GM23338 (cell line): ENCODE data around the gene AGBL4. TPM values are rescaled to one million over a fixed set of nuclear protein-coding genes. Genes with fewer than 3 reads are reported as not detected.
A peak's percentile ranks its signal among the peaks of the same experiment; 100 is the strongest.

Experiments
- ATAC-seq: fragments of 200-7000 bp; cut with Tn5 transposase; 3 replicates; pipeline ENCODE4 v1.9.1; 2020
- DNase-seq: peaks from one replicate; pipeline ENCODE4 v3.0.0-alpha.2; 2015; ENCODE audit warnings: low spot score
- H2AFZ ChIP-seq: fragments of 200-600 bp; sonication (generic); 2 replicates; pipeline ENCODE4 v1.8.0; 2016; ENCODE audit warnings: antibody characterized with exemption, mild to moderate bottlenecking, moderate library complexity
- H3F3A ChIP-seq: fragments of 200-600 bp; sonication (generic); replicated peaks from 2 replicates; pipeline ENCODE4 v1.8.0; 2017; ENCODE audit warnings: antibody characterized with exemption, mixed run types, low read depth
- H3K27ac ChIP-seq: fragments of 200-600 bp; sonication (generic); 2 replicates; pipeline ENCODE4 v1.6.1; 2016; ENCODE audit warnings: low read depth
- H3K27me3 ChIP-seq: fragments of 200-600 bp; sonication (generic); 2 replicates; pipeline ENCODE4 v1.8.0; 2016; ENCODE audit warnings: mild to moderate bottlenecking, mixed run types, moderate library complexity; ENCODE audit not compliant: insufficient read depth
- H3K36me3 ChIP-seq: fragments of 200-600 bp; sonication (generic); 2 replicates; pipeline ENCODE4 v1.8.0; 2016; ENCODE audit warnings: mild to moderate bottlenecking; ENCODE audit not compliant: insufficient read depth
- H3K4me1 ChIP-seq: fragments of 200-600 bp; sonication (generic); 2 replicates; pipeline ENCODE4 v1.8.0; 2016; ENCODE audit warnings: mild to moderate bottlenecking, moderate library complexity; ENCODE audit not compliant: insufficient read depth
- H3K4me2 ChIP-seq: fragments of 200-600 bp; sonication (generic); 2 replicates; pipeline ENCODE4 v1.7.1; 2017; ENCODE audit warnings: mixed run types
- H3K4me3 ChIP-seq: fragments of 200-600 bp; sonication (generic); 2 replicates; pipeline ENCODE4 v1.6.1; 2016; ENCODE audit warnings: mixed run types
- H3K79me2 ChIP-seq: fragments of 200-600 bp; sonication (generic); replicated peaks from 2 replicates; pipeline ENCODE4 v1.8.0; 2017; ENCODE audit warnings: mild to moderate bottlenecking; ENCODE audit not compliant: insufficient read depth
- H3K9me2 ChIP-seq: fragments of 200-600 bp; sonication (generic); 2 replicates; pipeline ENCODE4 v1.8.0; 2017; ENCODE audit not compliant: insufficient read depth
- H4K20me1 ChIP-seq: fragments of 200-600 bp; sonication (generic); replicated peaks from 2 replicates; pipeline ENCODE4 v1.8.0; 2017; ENCODE audit warnings: mild to moderate bottlenecking; ENCODE audit not compliant: insufficient read depth
- H3K27ac Mint-ChIP-seq: 2 replicates; pipeline ENCODE4 v1.8.0; 2020; ENCODE audit warnings: inconsistent platforms, mild to moderate bottlenecking, moderate library complexity, mixed read lengths
- H3K27me3 Mint-ChIP-seq: 3 replicates; pipeline ENCODE4 v1.8.0; 2022; ENCODE audit warnings: low read depth, mild to moderate bottlenecking, moderate library complexity, mixed read lengths, inconsistent platforms; ENCODE audit not compliant: insufficient read depth, poor library complexity
- H3K36me3 Mint-ChIP-seq: 3 replicates; pipeline ENCODE4 v1.8.0; 2021; ENCODE audit warnings: low read depth, mild to moderate bottlenecking, inconsistent platforms, moderate library complexity, mixed read lengths
- H3K4me1 Mint-ChIP-seq: 3 replicates; pipeline ENCODE4 v1.8.0; 2020; ENCODE audit warnings: mild to moderate bottlenecking, inconsistent platforms, mixed read lengths
- H3K4me3 Mint-ChIP-seq: 3 replicates; pipeline ENCODE4 v1.8.0; 2021; ENCODE audit warnings: moderate library complexity, mild to moderate bottlenecking, inconsistent platforms, mixed read lengths
- H3K9me3 Mint-ChIP-seq: 3 replicates; pipeline ENCODE4 v1.8.0; 2020; ENCODE audit warnings: moderate library complexity, mild to moderate bottlenecking, inconsistent platforms, mixed read lengths
- CTCF ChIP-seq, 2 experiments: fragments of 200-600 bp in 1 of 2; sonication (generic) in 1 of 2; conservative IDR thresholded peaks; 2 replicates each; pipeline versions ENCODE4 v1.5.1 to v1.6.1; 2016 to 2017; ENCODE audit warnings: antibody characterized with exemption in 2 of 2, low read depth in 2 of 2, mild to moderate bottlenecking in 2 of 2, moderate library complexity in 1 of 2
- ETS1 ChIP-seq: IDR thresholded peaks from 2 replicates; pipeline ENCODE4 v1.6.1; 2016; ENCODE audit warnings: antibody characterized with exemption
- EZH2 ChIP-seq: fragments of 200-600 bp; sonication (generic); IDR thresholded peaks from one replicate; pipeline ENCODE4 v1.8.0; 2017; ENCODE audit warnings: antibody characterized with exemption, mild to moderate bottlenecking, low read depth; ENCODE audit not compliant: unreplicated experiment
- EZH2phosphoT487 ChIP-seq: fragments of 200-600 bp; sonication (generic); IDR thresholded peaks from one replicate; pipeline ENCODE4 v1.8.1; 2018; ENCODE audit warnings: antibody characterized with exemption; ENCODE audit not compliant: unreplicated experiment
- JUNB ChIP-seq: IDR thresholded peaks from one replicate; pipeline ENCODE4 v1.6.1; 2016; ENCODE audit warnings: antibody characterized with exemption; ENCODE audit not compliant: unreplicated experiment
- NANOG ChIP-seq: IDR thresholded peaks from 2 replicates; pipeline ENCODE4 v1.6.1; 2016; ENCODE audit warnings: antibody characterized with exemption, borderline replicate concordance
- REST ChIP-seq: IDR thresholded peaks from one replicate; pipeline ENCODE4 v1.6.1; 2018; ENCODE audit warnings: antibody characterized with exemption; ENCODE audit not compliant: unreplicated experiment
- ZNF114 ChIP-seq: fragments of 250-450 bp; sonication (Bioruptor Pico); IDR thresholded peaks from 2 replicates; pipeline ENCODE4 v1.5.0; 2020; ENCODE audit warnings: mild to moderate bottlenecking, moderate library complexity
- ZNF462 ChIP-seq: fragments of 250-450 bp; sonication (Bioruptor Pico); IDR thresholded peaks from 2 replicates; pipeline ENCODE4 v1.5.0; 2020; ENCODE audit warnings: mild to moderate bottlenecking, moderate library complexity
- polyA plus RNA-seq: library from polyadenylated mRNA; unstranded; fragments of >200 nt; fragmentation: Nextera tagmentation; extraction: Ambion mirVana; gene quantifications from 2 replicates; pipeline ENCODE4 v1.2.1, GENCODE V29; 2016
- total RNA-seq: library from RNA; depleted of rRNA; stranded (reverse); fragments of >200 nt; shearing (Covaris generic); gene quantifications from 2 replicates; pipeline ENCODE4 v1.2.3, GENCODE V29; 2014

The AGBL4 gene
- total and polyA plus RNA-seq, 2 experiments from 2014 or later, result 0.91 to 1.5 TPM

- TF ChIP-seq ZNF462 (CRISPR knock-in tag), result no peak
Observed at GRCh38 chr1:48903291-48903690, 1120.5 kb downstream of the AGBL4 start (continued).

GRCh38 chr1:48898894-48899293, 1124.9 kb downstream of the AGBL4 start:
- no peak overlapping the region for H3K4me3 Mint-ChIP-seq
- H4K20me1 ChIP-seq, result no peaks in the 10 kb centered on the region
- no peaks in the 10 kb centered on the region for H3K9me2 ChIP-seq
- ATAC-seq, result peak; percentile 96
- H3K36me3 Mint-ChIP-seq, result no peaks in the 10 kb centered on the region
- no peaks in the 10 kb centered on the region for H3K9me3 Mint-ChIP-seq
- H2AFZ ChIP-seq, result no peak overlapping the region; the same call in 1 of the 2 replicates
- DNase-seq, result peak; percentile 41
- H3K4me1 Mint-ChIP-seq, result no peaks in the 10 kb centered on the region
- no peaks in the 10 kb centered on the region for H3K4me1 ChIP-seq
- no peaks in the 10 kb centered on the region for H3F3A ChIP-seq
- no peaks in the 10 kb centered on the region for H3K27me3 ChIP-seq
- no peak overlapping the region for H3K27ac ChIP-seq
- no peaks in the 10 kb centered on the region for H3K27me3 Mint-ChIP-seq
- H3K4me2 ChIP-seq, result no peak overlapping the region
- H3K36me3 ChIP-seq, result no peaks in the 10 kb centered on the region
- no peak overlapping the region for H3K27ac Mint-ChIP-seq
- H3K4me3 ChIP-seq, result no peak overlapping the region
- H3K79me2 ChIP-seq, result no peaks in the 10 kb centered on the region
- TF ChIP-seq EZH2phosphoT487 (no peak), CTCF (conservative IDR thresholded peaks at IDR 0.05; ENCODE audit: low read depth in 2 of 2) (no peak), NANOG (no peak), REST (no peak), ZNF114 (CRISPR knock-in tag) (no peak), EZH2 (no peak), JUNB (no peak), ETS1 (no peak)
